ENCODE measurements around the gene FMNL2.

GRCh38 chr2:152393377-152393776, 58.4 kb downstream of the FMNL2 start:
- no peak for TF ChIP-seq CTCF (IDR thresholded peaks at IDR 0.05 in 4 of 5, conservative IDR thresholded peaks at IDR 0.05 in 1 of 5)
- no peak for TF ChIP-seq POLR2A (IDR thresholded peaks at IDR 0.05)

Data from gastrocnemius medialis (tissue), 4 donors.